GM18870 (cell line): ENCODE measurements around the gene ZNF888.
"Not testable (repeated sequence)": the region's sequence is repeated elsewhere in the genome, so short reads cannot be mapped to it uniquely, and the experiment has no call there.

Experiments
- ATAC-seq: cut with Tn5 transposase; IDR thresholded peaks from one replicate; pipeline ENCODE4 v1.9.1; 2021; ENCODE audit warnings: moderate library complexity; ENCODE audit not compliant: unreplicated experiment

Gene ZNF888

DNA sequence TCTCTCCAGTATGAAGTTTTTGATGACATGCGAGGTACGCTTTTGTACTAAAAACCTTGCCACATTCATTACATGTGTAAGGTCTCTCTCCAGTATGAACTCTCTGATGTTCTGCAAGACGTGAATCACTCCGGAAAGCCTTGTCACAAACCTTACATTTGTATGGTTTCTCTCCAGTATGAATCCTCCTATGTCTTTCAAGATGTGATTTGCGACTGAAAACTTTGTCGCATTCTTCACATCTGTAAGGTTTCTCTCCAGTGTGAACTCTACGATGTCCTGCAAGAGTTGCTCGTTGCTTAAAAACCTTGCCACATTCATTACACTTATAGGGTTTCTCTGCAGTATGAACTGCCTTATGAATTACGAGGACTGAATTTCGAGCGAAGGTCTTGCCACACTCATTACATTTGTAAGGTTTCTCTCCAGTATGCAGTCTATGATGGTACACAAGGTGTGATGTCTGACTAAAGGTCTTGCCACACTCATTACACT, 42.3 kb downstream of the ZNF888 start:
- ATAC-seq = no peak

DNA sequence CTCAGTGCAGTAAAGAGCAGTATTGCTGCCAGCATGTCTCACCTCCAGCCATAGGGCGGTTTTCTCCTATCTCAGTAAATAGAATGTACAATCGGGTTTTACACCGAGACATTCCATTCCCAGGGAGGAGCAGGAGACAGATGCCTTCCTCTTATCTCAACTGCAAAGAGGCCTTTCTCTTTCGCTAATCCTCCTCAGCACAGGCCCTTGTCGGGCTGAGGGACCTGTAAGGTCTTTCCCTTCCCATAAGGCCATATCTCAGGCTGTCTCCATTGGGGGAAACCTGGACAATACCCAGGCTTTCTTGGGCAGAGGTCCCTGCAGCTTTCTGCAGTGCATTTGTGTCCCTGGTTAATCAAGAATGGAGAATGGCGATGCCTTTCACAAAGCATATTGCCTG, 50.2 kb downstream of the ZNF888 start:
- ATAC-seq = not testable (repeated sequence)

DNA sequence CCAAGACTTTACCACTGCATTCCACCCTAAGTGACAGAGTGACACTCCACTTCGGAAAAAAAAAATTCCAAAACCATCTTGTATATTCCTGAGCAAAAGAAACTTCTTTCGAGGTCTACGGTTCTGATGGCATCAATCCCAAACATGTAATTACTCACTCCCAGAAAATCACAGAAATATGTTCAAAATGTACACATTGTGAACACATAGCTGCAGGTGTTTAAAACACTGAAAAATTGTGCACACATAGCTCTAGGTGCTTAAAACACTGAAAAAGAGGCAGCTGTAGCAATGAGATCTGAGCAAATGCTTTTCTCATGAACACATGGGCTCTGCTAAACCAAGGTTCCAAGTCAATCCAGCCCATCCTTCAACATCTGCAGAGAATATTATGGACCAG, 51.8 kb downstream of the ZNF888 start:
- no peak for ATAC-seq

DNA sequence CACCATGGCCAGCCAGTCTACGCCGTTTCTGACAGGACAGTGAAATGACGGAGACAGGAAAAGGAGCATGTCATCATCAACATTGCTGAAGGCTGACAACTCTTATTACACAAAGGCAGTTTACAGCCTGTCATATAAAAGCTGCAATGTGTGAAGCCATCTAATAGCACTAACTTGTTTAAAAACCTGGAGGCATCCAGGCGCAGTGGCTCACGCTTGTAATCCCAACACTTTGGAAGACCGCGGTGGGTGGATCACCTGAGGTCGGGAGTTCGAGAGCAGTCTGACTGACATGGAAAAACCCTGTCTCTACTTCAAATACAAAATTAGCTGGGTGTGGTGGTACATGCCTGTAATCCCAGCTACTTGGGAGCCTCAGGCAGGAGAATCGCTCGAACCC, 55.2 kb downstream of the ZNF888 start:
- not testable (repeated sequence) for ATAC-seq

DNA sequence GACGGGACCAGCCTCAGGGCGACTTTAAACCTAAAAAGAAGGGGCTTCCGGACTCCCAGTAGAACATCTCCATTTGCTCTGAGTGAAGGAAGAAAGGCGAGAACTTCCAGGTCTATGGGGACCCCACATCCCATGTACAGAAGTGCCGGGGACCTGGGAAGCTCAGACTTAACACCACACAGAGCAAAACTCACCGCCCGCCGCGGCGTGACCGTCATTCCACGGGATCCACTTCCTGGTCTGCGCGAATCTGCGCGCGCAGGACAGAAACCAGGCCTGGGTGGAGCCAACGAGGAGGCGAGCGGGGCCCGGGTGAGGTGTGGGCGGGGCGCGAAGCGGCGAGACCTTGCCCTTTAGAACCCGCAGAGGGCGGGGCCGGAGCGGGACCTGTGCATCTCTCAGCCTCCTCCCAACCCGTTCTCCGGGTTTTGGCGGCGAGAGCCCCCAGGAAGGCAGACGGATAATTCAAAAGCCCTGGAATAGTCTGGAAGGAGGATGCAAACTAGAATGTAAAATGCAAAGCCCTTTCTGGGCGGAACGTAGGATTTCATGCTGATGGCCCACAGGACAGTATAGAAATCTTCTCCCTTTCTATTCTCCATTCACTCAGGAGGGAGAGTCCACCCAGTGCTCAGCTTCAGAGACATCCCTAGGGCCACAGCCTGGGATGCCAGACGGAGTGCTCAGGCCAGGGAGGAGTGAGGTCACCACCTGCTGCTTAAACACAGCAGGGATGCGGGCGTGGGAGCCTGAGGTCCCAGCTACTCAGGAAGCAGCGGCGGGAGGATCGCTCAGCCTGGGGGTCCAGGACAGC, 65.6 kb downstream of the ZNF888 start, which contains the start of gene ZNF468:
Gene ZNF468 (minus strand): TSS at position 242 of the 814 bp plus-strand sequence. CDS start 3,347 bp downstream, outside the sequence.
- peak; percentile 93 for ATAC-seq

DNA sequence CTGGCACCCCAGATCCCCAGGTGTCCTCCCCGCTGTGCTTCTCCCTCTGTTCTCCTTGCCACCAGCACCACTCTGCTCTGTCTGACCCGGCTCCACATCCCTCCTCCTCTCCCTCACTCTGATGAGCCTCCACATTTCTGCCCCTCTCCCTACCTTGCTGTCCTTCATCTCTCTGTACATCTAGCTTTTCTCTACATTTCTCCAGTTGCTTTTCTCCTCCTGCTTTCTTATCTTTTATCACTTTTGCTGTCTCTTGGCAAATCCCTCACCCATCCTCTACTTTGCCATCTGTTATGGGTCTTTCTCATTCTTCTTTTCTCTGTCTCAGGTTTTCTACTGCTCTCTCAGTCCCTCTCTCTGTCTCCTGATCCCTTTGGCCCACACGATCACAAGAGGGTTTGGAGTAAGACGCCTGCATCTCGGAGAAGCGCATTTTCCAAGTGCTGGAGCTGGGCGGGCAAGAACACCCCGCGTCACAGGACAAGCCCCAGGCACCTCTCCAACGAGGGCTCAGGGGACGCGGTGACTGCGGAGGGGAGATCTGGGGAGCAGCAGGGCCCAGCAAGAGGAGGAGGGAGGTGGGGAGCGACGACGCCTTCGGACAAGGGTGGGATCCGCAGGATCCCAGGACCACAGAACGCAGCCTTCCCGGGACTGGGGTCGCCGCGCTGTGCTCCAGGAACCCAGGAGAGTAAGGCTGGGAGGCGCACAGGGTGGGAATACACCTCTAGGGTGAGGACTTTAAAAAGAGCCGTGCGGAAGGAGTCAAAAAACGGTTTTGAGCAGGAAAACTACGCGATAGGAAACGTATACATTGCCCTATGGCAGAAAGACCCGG, 66.5 kb downstream of the ZNF888 start:
- not testable (repeated sequence) for ATAC-seq
